GM12875 (cell line): Measurements from ENCODE around the gene KRI1.

Source experiments
- H3K4me3 ChIP-seq: one replicate; pipeline ENCODE4 v1.5.1; 2011; ENCODE audit warnings: low read depth, low read length, control low read depth
- CTCF ChIP-seq: IDR thresholded peaks from 2 replicates; pipeline ENCODE4 v1.5.1; 2011; ENCODE audit warnings: low read depth, mild to moderate bottlenecking, control low read depth, inconsistent platforms, low read length, moderate library complexity, borderline replicate concordance; ENCODE audit not compliant: insufficient read depth

KRI1 gene

GRCh38 chr19:10586396-10586795, 20.6 kb upstream of the KRI1 start:
- no peak for TF ChIP-seq CTCF
- no peak overlapping the region for H3K4me3 ChIP-seq

GRCh38 chr19:10583036-10583776, 17.4 kb upstream of the KRI1 start:
- TF ChIP-seq CTCF = no peak
- no peak overlapping the region for H3K4me3 ChIP-seq

GRCh38 chr19:10582091-10582490, 16.3 kb upstream of the KRI1 start:
- no peak overlapping the region for H3K4me3 ChIP-seq

GRCh38 chr19:10580979-10581631, 15.3 kb upstream of the KRI1 start:
- H3K4me3 ChIP-seq = no peak overlapping the region

More at GRCh38 chr19:10582091-10582490, 16.3 kb upstream of the KRI1 start:
- TF ChIP-seq CTCF = no peak

GRCh38 chr19:10577951-10578350, 12.1 kb upstream of the KRI1 start:
- H3K4me3 ChIP-seq = no peak overlapping the region
- TF ChIP-seq CTCF = no peak

More at GRCh38 chr19:10580979-10581631, 15.3 kb upstream of the KRI1 start:
- TF ChIP-seq CTCF = peak; percentile 98

- TF ChIP-seq CTCF = no peak
- H3K4me3 ChIP-seq = no peak overlapping the region
Observed at GRCh38 chr19:10575011-10575716, 9.4 kb upstream of the KRI1 start.
